ENCODE data around the gene TRIM24.
"Not testable (repeated sequence)": the region's sequence is repeated elsewhere in the genome, so short reads cannot be mapped to it uniquely, and the experiment has no call there.

TRIM24 gene

DNA sequence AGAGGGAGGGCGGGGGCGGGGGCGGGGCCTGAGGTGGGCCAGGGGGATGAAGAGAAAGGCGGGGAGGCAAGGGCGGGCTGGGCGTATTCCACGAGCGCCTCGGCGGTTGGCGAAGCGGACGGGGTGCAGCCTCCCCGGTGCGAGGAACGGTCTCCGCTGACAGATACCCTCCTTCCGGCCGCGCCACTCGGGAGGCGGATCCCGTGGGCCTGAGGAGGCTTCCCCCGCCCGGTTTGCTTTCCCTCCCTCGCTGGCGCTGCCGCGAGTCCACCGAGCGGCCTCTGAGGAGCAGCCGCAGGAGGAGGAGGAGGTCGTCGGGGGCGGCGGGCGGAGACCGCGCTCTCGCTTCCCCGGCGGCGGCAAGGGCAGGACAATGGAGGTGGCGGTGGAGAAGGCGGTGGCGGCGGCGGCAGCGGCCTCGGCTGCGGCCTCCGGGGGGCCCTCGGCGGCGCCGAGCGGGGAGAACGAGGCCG lies at the start of gene TRIM24:
TRIM24 (plus strand) TSS at position 84 of the 473 bp plus-strand sequence; CDS start at position 374, 290 bp downstream.
- in situ Hi-C loops (cut with HindIII; ENCODE audit: low pct_ligation_motif_present, low sequenced_read_pairs) = no loop called here
- TF ChIP-seq, protein P1, sequence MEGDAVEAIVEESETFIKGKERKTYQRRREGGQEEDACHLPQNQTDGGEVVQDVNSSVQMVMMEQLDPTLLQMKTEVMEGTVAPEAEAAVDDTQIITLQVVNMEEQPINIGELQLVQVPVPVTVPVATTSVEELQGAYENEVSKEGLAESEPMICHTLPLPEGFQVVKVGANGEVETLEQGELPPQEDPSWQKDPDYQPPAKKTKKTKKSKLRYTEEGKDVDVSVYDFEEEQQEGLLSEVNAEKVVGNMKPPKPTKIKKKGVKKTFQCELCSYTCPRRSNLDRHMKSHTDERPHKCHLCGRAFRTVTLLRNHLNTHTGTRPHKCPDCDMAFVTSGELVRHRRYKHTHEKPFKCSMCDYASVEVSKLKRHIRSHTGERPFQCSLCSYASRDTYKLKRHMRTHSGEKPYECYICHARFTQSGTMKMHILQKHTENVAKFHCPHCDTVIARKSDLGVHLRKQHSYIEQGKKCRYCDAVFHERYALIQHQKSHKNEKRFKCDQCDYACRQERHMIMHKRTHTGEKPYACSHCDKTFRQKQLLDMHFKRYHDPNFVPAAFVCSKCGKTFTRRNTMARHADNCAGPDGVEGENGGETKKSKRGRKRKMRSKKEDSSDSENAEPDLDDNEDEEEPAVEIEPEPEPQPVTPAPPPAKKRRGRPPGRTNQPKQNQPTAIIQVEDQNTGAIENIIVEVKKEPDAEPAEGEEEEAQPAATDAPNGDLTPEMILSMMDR (IDR thresholded peaks at IDR 0.05; ENCODE audit: low read depth, low read length, missing control alignments) = no peak
- DNase-seq = no peak
- Histone ChIP-seq H3K27ac (peak within 1 kb of the TSS; percentile 77), H3K36me3 (replicated peaks) (no peaks in the 10 kb centered on the region), H3K4me3 (ENCODE audit: low read depth, low read length) (peak within 1 kb of the TSS; percentile 71), H3K27me3 (replicated peaks) (no peaks in the 10 kb centered on the region)

GRCh38 chr7:138412077-138412476 lies 48.0 kb upstream of the TRIM24 start:
- in situ Hi-C loops (cut with HindIII; ENCODE audit: low pct_ligation_motif_present, low sequenced_read_pairs); H3K27me3 ChIP-seq (replicated peaks); DNase-seq; H3K4me3 ChIP-seq (ENCODE audit: low read depth, low read length); H3K36me3 ChIP-seq (replicated peaks); H3K27ac ChIP-seq: not testable (repeated sequence)

- in situ Hi-C loops (cut with HindIII; ENCODE audit: low pct_ligation_motif_present, low sequenced_read_pairs); H3K36me3 ChIP-seq (replicated peaks); H3K4me3 ChIP-seq (ENCODE audit: low read depth, low read length); H3K27ac ChIP-seq; DNase-seq; H3K27me3 ChIP-seq (replicated peaks): not testable (repeated sequence)
Observed at GRCh38 chr7:138412921-138413320, 47.1 kb upstream of the TRIM24 start.

DNA sequence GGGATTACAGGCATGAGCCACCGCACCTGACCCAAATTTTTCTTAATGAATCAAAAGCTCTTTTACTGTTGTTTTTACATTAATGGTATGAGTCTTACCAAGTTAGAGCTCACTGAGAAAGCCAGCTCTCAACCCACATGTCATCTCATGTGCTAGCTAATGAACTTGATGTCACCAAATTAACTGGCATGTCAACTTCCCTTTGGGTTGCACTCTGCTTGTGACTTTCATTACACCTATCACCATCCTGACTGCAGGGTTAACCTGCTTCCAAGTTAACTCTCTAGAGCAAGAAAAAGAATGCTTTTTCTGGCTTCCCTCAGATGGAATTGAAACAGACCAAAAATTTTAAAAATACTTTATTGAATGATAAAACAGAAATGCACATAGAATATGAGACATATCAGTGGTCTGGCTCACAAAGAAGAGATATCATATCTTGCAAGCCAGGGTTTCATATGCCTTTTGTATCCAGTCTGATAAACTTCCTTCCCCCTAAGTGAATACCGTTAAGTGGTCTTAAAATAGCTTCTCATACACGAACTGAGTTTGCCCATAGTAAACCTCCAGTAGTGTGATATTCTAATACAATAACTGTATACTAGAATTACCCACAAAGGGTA lies 42.9 kb upstream of the TRIM24 start:
- no peaks in the 10 kb centered on the region for H3K27me3 ChIP-seq (replicated peaks)
- DNase-seq = no peak
- TF ChIP-seq, protein P1 (IDR thresholded peaks at IDR 0.05; ENCODE audit: low read depth, low read length, missing control alignments) = no peak
- H3K4me3 ChIP-seq (ENCODE audit: low read depth, low read length) = no peak overlapping the region
- no peaks in the 10 kb centered on the region for H3K36me3 ChIP-seq (replicated peaks)
- in situ Hi-C loops (cut with HindIII; ENCODE audit: low pct_ligation_motif_present, low sequenced_read_pairs) = no loop called here
- H3K27ac ChIP-seq = no peak overlapping the region

GRCh38 chr7:138417764-138418163 lies 42.3 kb upstream of the TRIM24 start:
- in situ Hi-C loops (cut with HindIII; ENCODE audit: low pct_ligation_motif_present, low sequenced_read_pairs) = no loop called here
- TF ChIP-seq, protein P1 (IDR thresholded peaks at IDR 0.05; ENCODE audit: low read depth, low read length, missing control alignments) = no peak
- Histone ChIP-seq H3K36me3 (replicated peaks) (no peaks in the 10 kb centered on the region), H3K27me3 (replicated peaks) (no peaks in the 10 kb centered on the region), H3K27ac (no peak overlapping the region), H3K4me3 (ENCODE audit: low read depth, low read length) (no peak overlapping the region)
- no peak for DNase-seq

DNA sequence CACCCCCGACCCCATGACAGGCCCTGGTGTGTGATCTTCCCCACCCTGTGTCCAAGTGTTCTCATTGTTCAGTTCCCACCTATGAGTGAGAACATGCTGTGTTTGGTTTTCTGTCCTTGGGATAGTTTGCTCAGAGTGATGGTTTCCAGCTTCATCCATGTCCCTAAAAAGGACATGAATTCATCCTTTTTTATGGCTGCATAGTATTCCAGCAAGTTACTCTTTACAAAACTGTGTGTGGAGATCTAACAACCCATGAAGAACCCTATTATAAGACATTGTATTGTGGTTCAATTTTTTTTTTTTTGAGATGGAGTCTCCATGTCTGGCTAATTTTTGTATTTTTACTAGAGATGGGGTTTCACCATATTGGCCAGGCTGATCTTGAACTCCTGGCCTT lies 41.7 kb upstream of the TRIM24 start:
- DNase-seq; in situ Hi-C loops (cut with HindIII; ENCODE audit: low pct_ligation_motif_present, low sequenced_read_pairs); H3K27me3 ChIP-seq (replicated peaks): not testable (repeated sequence)

DNA sequence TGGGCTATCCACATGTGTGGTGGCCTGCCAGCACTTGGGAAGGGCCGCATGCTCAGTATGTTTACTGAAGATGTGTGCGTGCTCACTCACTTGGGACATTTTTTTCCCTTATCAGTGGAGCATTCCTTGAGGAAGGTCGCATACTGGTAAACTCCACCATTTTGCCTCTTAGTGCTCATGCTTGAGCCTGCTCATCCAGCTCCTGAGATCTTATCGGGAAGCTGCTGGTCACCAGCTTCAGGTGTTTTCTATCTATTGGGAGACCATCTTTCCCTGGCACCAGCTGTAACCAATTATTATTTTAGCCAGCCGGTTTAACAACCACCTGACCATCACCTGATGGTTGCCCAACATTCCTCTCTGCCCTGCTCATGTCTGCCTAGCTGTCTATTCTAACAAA lies 35.0 kb upstream of the TRIM24 start:
- H3K27me3 ChIP-seq (replicated peaks) = no peaks in the 10 kb centered on the region
- H3K36me3 ChIP-seq (replicated peaks) = no peaks in the 10 kb centered on the region
- DNase-seq = no peak
- H3K4me3 ChIP-seq (ENCODE audit: low read depth, low read length) = no peak overlapping the region
- TF ChIP-seq, protein P1 (IDR thresholded peaks at IDR 0.05; ENCODE audit: low read depth, low read length, missing control alignments) = no peak
- no peak overlapping the region for H3K27ac ChIP-seq
- in situ Hi-C loops (cut with HindIII; ENCODE audit: low pct_ligation_motif_present, low sequenced_read_pairs) = no loop called here

More for the DNA sequence above, 41.7 kb upstream of the TRIM24 start:
- not testable (repeated sequence) for H3K27ac ChIP-seq; H3K4me3 ChIP-seq (ENCODE audit: low read depth, low read length); H3K36me3 ChIP-seq (replicated peaks)

Measured in brain microvascular endothelial cell (primary cell).